Right ventricle myocardium inferior (tissue), 1 donor: ENCODE results near the gene MYZAP. TPM values are rescaled to one million over a fixed set of nuclear protein-coding genes. Genes with fewer than 3 reads are reported as not detected.

Experiments used
- ATAC-seq: fragments of 200-7000 bp; cut with Tn5 transposase; one replicate; pipeline ENCODE4 v1.9.1; 2020; ENCODE audit warnings: mild to moderate bottlenecking, moderate library complexity
- DNase-seq: peaks from one replicate; pipeline ENCODE4 v3.0.0; 2021; ENCODE audit errors: missing footprints
- intact Hi-C: fragments of 100-400 bp; cut with DNase I; formaldehyde crosslinking; loops from one replicate; pipeline ENCODE4 v1.11.0; 2022
- total RNA-seq: library from RNA; stranded (reverse); fragmentation: NEBNext Ultra II Directional; extraction: Animal tissue kit (Norgen Biotek cat#: 25700); gene quantifications from one replicate; pipeline ENCODE4 v1.2.1, GENCODE V29; 2021
- donor health status: DM: no; HTN: yes; CAD: no; lungs with severe emphysema.

The MYZAP gene
- total RNA-seq, 1 donor from 2014 or later = 869 TPM

DNA sequence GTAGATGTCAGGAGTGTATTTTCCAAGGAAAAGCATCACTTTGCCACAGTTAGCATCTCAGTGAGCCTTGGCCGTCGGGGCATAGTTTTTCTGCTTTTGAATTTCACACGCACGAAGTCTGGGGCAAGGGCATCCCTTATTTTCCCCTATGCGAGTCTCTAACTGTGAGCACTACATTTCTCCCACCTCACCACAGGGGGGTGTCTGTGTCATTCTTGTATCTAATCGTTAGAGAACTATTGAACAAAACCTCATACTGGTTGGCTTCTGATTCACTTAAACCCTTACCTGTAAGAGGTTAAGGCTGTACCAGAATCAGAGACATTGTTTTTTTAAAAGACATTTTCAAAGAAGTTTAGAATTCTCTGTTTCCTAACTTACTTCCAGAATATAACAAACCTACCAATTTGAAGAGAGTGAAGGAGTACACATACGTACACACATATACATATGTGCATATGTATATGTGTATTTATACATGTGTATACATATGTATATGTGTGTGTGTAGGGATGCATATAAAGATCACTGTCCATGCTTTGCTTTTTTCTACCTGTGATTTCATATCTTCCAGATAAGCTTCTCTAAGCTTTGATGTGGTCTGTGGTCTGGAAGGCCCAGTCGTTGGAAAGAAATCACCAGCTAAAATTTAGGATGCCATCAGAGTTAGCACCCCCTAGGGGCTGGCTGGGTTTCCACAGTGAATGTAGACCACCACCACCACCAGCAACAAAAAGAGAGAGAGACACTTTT, 49.4 kb downstream of the MYZAP start:
- DNase-seq = no peak
- peak; percentile 27 for ATAC-seq
- intact Hi-C loops = no loop called here

DNA sequence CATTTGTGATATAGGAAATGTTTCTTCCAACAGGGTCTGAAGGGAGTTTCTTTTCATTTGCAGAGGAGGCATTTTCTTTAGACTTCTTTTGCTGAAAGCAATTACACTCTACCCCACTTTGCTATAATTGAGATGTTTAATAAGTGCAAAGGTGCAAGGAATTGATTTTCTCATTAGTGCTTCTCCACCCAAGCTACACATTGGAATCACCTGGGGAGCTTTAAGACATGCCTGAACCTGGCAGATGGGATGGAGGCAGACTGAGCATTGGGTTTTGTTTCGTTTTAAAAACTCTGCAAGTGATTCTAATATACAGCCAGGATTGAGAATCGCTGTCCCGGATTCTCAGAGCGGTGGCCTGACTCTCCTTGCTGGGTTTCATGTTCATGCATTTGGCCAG, 52.1 kb downstream of the MYZAP start:
- DNase-seq (no peak), ATAC-seq (no peak)
- intact Hi-C loops = no loop called here

- peak; percentile 67 for ATAC-seq
- intact Hi-C loops = loop anchor here (2.0 kb wide), 1 partner anchor 81 kb away; no protein-coding TSS in a partner anchor
- no peak for DNase-seq
Observed at GRCh38 chr15:57646087-57646486, 54.4 kb downstream of the MYZAP start.

- intact Hi-C loops = loop anchor here (2.0 kb wide), 1 partner anchor 82 kb away; no protein-coding TSS in a partner anchor
Observed at GRCh38 chr15:57647071-57647790, 55.5 kb downstream of the MYZAP start.

DNA sequence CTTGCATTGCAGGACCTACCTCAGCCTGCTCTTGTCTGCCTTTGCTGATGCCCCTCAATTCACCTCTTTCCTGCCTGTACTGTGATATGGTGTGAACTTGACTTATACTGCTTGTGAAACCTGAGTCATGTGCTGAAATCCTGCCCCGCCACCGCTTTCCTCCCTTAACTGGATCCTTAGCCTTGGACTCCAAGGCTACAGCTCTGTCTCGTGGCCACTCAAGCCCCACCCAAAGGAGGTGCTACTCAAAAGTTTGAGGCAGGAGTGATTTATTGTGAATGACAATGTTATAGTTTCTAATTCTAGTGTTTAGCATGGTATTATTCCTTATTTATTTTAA, 56.1 kb downstream of the MYZAP start:
- intact Hi-C loops = loop anchor here (2.0 kb wide), 1 partner anchor 83 kb away; no protein-coding TSS in a partner anchor
- ATAC-seq = peak; percentile 23
- no peak for DNase-seq

More at GRCh38 chr15:57647071-57647790, 55.5 kb downstream of the MYZAP start:
- DNase-seq (no peak), ATAC-seq (peak; percentile 9)

DNA sequence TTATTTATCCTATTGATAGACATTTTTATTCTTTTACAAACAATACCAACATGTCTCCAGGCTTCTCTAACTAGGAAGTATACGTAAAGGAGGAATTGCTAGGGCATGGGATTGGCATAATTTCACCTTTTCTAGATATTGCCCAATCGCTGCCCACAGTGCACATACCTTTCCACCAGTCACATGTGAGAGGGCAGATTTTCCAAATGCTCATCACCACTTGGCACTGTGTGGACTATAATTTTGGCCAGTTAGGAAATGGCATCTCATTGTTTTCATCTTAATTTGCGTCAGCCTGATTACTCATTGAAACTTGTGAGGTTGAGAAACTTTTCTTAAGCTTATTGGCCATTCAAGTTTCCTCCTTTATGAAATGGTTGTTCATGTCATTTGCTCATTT, 57.4 kb downstream of the MYZAP start:
- no peak for DNase-seq
- no peak for ATAC-seq
- intact Hi-C loops = no loop called here

GRCh38 chr15:57651445-57651844, 59.7 kb downstream of the MYZAP start:
- DNase-seq (no peak), ATAC-seq (peak; percentile 70)
- intact Hi-C loops = no loop called here

GRCh38 chr15:57652481-57652880, 60.8 kb downstream of the MYZAP start:
- ATAC-seq = no peak
- DNase-seq = no peak
- intact Hi-C loops = no loop called here

GRCh38 chr15:57654153-57654852, 62.6 kb downstream of the MYZAP start:
- intact Hi-C loops = no loop called here
- ATAC-seq (no peak), DNase-seq (no peak)

DNA sequence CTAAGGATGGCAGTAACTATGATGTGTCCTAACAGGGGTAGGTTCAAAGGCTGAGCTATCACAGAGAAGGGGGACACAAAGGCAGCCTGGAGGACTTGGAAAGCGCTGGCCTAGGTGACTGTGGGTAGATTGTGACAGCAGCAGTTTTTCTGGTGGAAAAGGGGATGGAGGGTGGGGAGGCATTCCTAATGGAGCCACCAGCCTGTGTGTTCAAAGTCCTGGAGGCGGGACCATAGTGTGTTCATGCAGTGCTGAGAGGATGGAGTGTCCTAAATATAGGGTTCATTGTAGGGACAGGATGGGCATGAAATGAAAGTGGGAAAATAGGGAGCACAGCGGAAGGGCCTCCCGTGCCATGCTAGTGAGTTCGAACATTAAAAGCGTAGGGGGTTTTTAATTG, 63.3 kb downstream of the MYZAP start:
- DNase-seq (no peak), ATAC-seq (peak; percentile 23)
- intact Hi-C loops = no loop called here

DNA sequence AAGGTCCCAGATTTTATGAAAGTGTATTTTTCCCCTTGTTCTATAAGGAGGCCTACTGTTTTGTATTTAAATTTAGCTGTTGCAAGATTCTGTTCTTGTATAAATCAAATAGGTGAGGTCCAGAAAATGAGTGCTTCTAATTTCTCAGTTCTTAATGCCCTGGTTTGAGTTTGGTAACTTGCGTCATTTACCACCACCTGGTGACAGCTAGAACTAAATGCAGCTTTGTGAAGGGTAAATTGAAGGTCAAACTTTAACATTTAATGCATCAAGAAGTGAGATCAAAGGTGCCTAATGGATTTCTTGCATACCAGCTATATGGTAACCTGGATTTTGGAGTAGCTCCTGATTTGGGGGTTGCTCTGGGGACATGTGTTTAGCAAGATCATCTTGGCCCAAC, 64.1 kb downstream of the MYZAP start:
- ATAC-seq (no peak), DNase-seq (no peak)
- intact Hi-C loops = loop anchor here (2.0 kb wide), 1 partner anchor 95 kb away; no protein-coding TSS in a partner anchor

DNA sequence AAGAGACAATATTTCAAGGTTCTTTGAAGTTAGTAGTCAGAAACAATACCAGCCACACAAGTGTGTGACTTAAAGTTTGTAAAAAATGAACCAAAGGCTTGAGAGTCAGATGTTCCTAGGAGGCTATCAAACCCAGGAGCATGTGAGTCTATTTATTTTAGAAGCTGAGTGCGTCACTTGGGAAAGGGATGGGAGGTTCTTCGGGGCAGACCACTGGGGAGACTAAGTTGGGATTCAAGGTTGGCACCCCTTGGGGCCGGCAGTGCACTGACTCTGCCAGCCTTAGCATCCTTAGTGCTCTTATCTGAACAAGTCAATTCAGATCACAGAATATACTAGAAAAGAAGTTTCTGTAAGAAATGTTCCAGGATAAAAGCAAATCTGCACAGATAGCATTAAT, 64.7 kb downstream of the MYZAP start:
- ATAC-seq (no peak), DNase-seq (no peak)
- intact Hi-C loops = loop anchor here (2.0 kb wide), 1 partner anchor 96 kb away; no protein-coding TSS in a partner anchor

GRCh38 chr15:57657619-57658018, 65.9 kb downstream of the MYZAP start:
- no peak for ATAC-seq
- DNase-seq = no peak
- intact Hi-C loops = loop anchor here (2.0 kb wide), 1 partner anchor 97 kb away; no protein-coding TSS in a partner anchor

- ATAC-seq = no peak
- intact Hi-C loops = loop anchor here (10.0 kb wide), 1 partner anchor 403 kb away; the partner anchor contains the start of gene ALDH1A2
- DNase-seq = no peak
Observed at GRCh38 chr15:57662091-57662744, 70.5 kb downstream of the MYZAP start.

DNA sequence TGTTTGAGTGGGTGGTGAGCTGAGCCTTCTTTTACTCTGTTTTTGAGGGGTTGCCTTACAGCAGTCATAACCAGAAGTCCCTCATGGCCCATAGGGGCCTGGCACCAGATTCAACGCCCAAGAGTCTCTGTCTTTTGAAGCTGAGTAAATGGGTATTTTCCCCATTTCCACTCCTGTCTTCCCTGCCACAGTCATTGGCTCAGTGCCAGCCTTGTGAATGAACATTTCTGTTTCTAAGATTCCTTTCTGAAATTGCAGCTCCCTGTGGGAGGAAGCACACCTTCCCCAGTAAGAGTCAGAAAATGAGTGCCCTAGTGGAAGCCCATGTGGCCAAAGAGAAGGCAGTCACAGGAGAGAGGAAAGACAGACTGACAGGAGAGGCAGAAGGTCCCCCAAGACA, 71.1 kb downstream of the MYZAP start:
- ATAC-seq = no peak
- intact Hi-C loops = loop anchor here (10.0 kb wide), 1 partner anchor 402 kb away; the partner anchor contains the start of gene ALDH1A2
- no peak for DNase-seq

- DNase-seq = no peak
- ATAC-seq = no peak
- intact Hi-C loops = loop anchor here (10.0 kb wide), 1 partner anchor 402 kb away; the partner anchor contains the start of gene ALDH1A2
Observed at GRCh38 chr15:57663262-57663661, 71.6 kb downstream of the MYZAP start.

DNA sequence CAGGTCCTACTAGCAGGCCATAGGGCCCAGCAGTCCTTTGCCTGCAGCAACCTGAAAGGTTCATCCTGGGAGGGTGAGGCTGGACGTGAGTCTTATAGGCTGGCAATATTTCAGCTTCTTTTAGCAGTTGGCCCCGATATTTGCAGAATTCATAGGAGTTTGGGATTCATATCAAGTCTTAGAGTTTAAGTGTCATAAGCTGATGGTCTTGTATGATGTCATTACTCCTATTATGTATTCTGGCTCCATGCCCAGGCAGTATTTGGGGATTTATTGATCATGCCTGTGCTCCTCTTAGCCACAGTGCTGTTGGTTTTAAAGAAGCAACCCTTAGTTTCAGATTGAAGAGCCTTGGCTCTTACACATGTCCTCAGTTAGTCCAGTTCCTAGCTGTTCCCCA, 73.5 kb downstream of the MYZAP start:
- ATAC-seq = no peak
- no peak for DNase-seq
- intact Hi-C loops = loop anchor here (5.0 to 10.0 kb wide), 2 partner anchors 37 to 400 kb away; partner anchors contain the start of gene ALDH1A2

DNA sequence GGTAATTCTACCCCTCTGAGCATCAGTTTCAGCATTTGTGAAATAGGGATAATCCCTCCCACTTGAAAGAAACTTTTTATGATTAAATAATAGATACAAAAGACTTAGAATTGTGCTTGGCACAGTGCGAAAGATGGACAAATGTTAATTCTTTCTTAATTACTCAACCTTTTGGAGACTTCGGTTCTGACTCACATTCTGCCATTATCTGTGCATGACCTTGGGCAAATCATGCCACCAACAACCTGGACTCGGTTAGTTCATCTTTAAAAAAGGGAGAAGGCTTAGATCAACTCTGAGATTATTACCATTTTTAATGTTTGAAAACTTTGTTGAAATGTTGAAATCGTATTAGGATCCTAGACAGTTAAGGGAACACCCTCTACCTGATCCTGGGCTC, 74.2 kb downstream of the MYZAP start:
- no peak for ATAC-seq
- DNase-seq = no peak
- intact Hi-C loops = loop anchor here (5.0 to 10.0 kb wide), 2 partner anchors 36 to 399 kb away; partner anchors contain the start of gene ALDH1A2
